Adipocyte (in vitro differentiated cells): ENCODE results near the gene GALNS.

Experiments
- DNase-seq: peaks from one replicate; pipeline ENCODE4 v3.0.0-alpha.2; 2015; ENCODE audit warnings: low read depth
- H3K27me3 ChIP-seq: replicated peaks from 2 replicates; pipeline ENCODE4 v1.7.0; 2013; ENCODE audit warnings: mild to moderate bottlenecking, low read length, moderate library complexity; ENCODE audit not compliant: control insufficient read depth, insufficient read depth
- H3K36me3 ChIP-seq: 2 replicates; pipeline ENCODE4 v1.7.0; 2013; ENCODE audit warnings: low read length, mild to moderate bottlenecking, moderate library complexity; ENCODE audit not compliant: control insufficient read depth, insufficient read depth, severe bottlenecking
- H3K4me1 ChIP-seq: 2 replicates; pipeline ENCODE4 v1.7.0; 2013; ENCODE audit warnings: mild to moderate bottlenecking, low read length, moderate library complexity; ENCODE audit not compliant: control insufficient read depth, insufficient read depth
- H3K4me3 ChIP-seq: 2 replicates; pipeline ENCODE4 v1.7.0; 2013; ENCODE audit warnings: mild to moderate bottlenecking, low read length, moderate library complexity
- H3K9ac ChIP-seq: 2 replicates; pipeline ENCODE4 v1.7.0; 2013; ENCODE audit warnings: mild to moderate bottlenecking, low read length, moderate library complexity
- H3K9me3 ChIP-seq: 2 replicates; pipeline ENCODE4 v1.7.0; 2013; ENCODE audit warnings: mild to moderate bottlenecking, low read length, moderate library complexity; ENCODE audit not compliant: control insufficient read depth

The GALNS gene

GRCh38 chr16:88850531-88851199, 6.1 kb downstream of the GALNS start:
- H3K36me3 ChIP-seq = peaks cover 8% of the 10 kb centered on the region
- H3K9ac ChIP-seq = no peak overlapping the region
- no peak for DNase-seq
- H3K9me3 ChIP-seq = no peaks in the 10 kb centered on the region
- H3K27me3 ChIP-seq = no peaks in the 10 kb centered on the region
- H3K4me1 ChIP-seq = peaks cover 5% of the 10 kb centered on the region
- H3K4me3 ChIP-seq = no peak overlapping the region

DNA sequence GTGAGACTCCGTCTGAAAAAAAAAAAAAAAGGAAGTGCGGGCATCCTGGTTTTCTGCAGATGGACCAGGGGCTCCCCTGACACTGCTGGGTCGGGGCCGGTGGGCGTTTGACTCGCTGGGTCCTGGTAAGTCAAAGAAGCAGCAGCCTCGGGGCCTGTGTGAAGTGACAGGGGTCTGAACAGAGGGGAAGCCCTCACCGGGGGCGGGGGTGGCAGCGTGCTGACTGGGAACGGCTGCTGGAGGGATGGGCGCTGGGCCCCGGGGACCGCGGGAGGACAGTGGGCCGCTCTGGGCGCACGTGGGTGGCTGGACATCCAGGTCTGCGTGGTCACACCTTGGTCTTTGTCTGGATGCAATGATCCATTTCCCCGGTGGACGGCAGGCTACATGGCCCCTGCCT, 8.2 kb downstream of the GALNS start:
- no peaks in the 10 kb centered on the region for H3K27me3 ChIP-seq

GRCh38 chr16:88847654-88848053, 9.1 kb downstream of the GALNS start:
- Histone ChIP-seq H3K27me3 (no peaks in the 10 kb centered on the region), H3K36me3 (peaks cover 8% of the 10 kb centered on the region), H3K4me3 (no peak overlapping the region), H3K9ac (no peak overlapping the region), H3K4me1 (peaks cover 3% of the 10 kb centered on the region), H3K9me3 (no peaks in the 10 kb centered on the region)
- DNase-seq = no peak

More for the DNA sequence above, 8.2 kb downstream of the GALNS start:
- Histone ChIP-seq H3K36me3 (peaks cover 8% of the 10 kb centered on the region), H3K4me3 (no peak overlapping the region), H3K9ac (no peak overlapping the region), H3K4me1 (peaks cover 3% of the 10 kb centered on the region), H3K9me3 (no peaks in the 10 kb centered on the region)
- DNase-seq = no peak

DNA sequence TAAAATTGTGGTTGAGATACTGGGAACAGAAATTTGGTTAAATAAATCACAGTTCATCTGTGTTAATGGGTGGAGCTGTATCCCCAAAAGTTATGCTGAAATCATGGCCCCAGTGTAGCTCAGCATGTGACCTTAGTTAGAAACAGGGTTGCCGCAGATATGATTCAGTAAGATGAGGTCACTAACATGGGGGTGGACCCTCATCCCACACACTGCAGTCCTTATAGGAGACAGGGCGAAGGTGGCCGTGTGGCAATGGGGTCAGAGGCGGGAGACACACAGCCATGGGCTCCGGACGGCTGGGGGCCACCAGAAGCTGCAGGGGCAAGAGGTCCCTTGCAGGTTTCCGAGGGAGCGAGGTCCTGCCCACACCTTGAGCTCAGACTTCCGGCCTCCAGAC, 10.7 kb downstream of the GALNS start:
- Histone ChIP-seq H3K36me3 (peaks cover 8% of the 10 kb centered on the region), H3K27me3 (no peaks in the 10 kb centered on the region), H3K9ac (no peak overlapping the region), H3K4me3 (no peak overlapping the region), H3K9me3 (no peaks in the 10 kb centered on the region), H3K4me1 (peaks cover 3% of the 10 kb centered on the region)
- DNase-seq = no peak

DNA sequence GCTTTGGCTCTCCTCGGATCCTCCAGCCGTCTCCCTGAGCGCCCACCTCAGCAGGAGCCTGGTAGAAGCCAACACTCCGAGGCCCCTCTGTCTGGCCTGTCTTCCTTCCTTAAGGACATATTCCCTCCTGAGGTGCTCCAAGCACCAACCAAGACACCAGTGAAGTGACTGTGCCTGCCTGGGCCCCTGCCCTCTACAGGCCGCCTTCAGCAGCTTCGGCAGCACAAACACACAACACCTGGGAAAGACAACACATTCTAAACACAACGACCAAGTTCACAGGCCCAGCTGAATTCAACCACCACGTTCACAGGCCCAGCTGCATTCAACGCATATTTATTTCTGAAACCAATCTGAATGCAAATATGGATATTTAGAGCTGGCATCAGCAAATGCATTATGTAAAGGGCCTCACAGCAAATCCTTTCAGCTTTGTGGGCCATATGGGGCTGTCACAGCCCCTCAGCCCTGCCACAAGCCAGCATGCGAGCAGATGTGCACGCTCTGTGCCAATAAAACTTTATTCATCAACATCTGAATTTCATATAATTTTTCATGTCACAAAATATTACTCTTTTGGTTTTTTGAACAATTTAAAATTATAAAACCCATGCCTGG, 12.2 kb downstream of the GALNS start:
- H3K9ac ChIP-seq = no peak overlapping the region
- no peaks in the 10 kb centered on the region for H3K9me3 ChIP-seq
- DNase-seq = no peak
- H3K4me3 ChIP-seq = no peak overlapping the region
- H3K27me3 ChIP-seq = no peaks in the 10 kb centered on the region
- H3K36me3 ChIP-seq = peaks cover 17% of the 10 kb centered on the region
- peaks cover 3% of the 10 kb centered on the region for H3K4me1 ChIP-seq

DNA sequence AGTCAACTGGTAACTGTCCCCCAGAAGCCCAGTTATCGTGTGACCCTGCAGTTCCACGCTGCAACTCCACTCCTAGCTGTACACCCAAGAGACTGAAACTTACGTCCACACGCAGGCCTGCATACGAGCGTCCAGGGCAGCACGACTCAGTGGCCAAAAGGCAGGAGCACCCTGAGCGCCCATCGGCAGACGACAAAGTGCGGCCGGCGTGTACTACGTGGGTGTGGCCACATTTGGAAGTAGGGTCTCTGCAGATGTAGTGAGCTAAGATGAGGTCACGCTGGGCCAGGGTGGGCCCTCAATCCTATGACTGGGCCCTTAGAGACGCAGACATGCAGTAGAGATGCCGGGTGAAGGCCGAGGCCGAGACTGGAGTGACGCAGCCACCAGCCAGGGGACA, 13.5 kb downstream of the GALNS start:
- H3K36me3 ChIP-seq = peaks cover 24% of the 10 kb centered on the region
- H3K27me3 ChIP-seq = no peaks in the 10 kb centered on the region
- no peak for DNase-seq
- H3K4me3 ChIP-seq = no peak overlapping the region
- no peaks in the 10 kb centered on the region for H3K9me3 ChIP-seq
- peaks cover 3% of the 10 kb centered on the region for H3K4me1 ChIP-seq
- H3K9ac ChIP-seq = no peak overlapping the region

- H3K36me3 ChIP-seq = peaks cover 24% of the 10 kb centered on the region
- DNase-seq = no peak
- peaks cover 3% of the 10 kb centered on the region for H3K4me1 ChIP-seq
- no peaks in the 10 kb centered on the region for H3K27me3 ChIP-seq
- no peak overlapping the region for H3K9ac ChIP-seq
- no peak overlapping the region for H3K4me3 ChIP-seq
- no peaks in the 10 kb centered on the region for H3K9me3 ChIP-seq
Observed at GRCh38 chr16:88842806-88843205, 13.9 kb downstream of the GALNS start.

DNA sequence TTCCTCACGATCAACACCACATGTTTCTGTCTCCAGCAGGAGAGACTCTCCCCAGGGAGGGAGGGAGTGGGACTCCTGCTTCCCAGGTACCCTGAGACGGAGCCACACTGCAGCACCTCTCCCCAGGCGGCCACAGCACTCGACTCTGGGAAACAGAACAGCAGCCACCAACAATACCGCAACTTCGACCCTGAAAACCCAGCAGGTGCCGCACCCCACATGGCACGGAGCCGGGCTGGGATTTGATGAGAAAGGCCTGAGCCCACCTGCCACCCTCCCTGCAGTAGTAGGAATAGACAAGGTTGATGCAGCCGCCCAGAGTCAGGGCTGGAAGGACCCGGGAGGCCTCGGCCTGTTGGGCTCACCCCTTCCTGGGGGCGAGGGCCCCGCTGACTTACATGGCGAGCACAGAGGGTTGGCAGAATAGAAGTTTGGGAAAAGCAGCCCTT, 14.4 kb downstream of the GALNS start:
- Histone ChIP-seq H3K9me3 (no peaks in the 10 kb centered on the region), H3K36me3 (peaks cover 23% of the 10 kb centered on the region), H3K4me3 (no peak overlapping the region), H3K9ac (no peak overlapping the region), H3K27me3 (no peaks in the 10 kb centered on the region), H3K4me1 (peaks cover 3% of the 10 kb centered on the region)
- no peak for DNase-seq

GRCh38 chr16:88841521-88842307, 15.0 kb downstream of the GALNS start:
- DNase-seq = no peak
- Histone ChIP-seq H3K4me3 (no peak overlapping the region), H3K9me3 (no peaks in the 10 kb centered on the region), H3K36me3 (peaks cover 23% of the 10 kb centered on the region), H3K27me3 (no peaks in the 10 kb centered on the region), H3K9ac (no peak overlapping the region), H3K4me1 (peaks cover 3% of the 10 kb centered on the region)

DNA sequence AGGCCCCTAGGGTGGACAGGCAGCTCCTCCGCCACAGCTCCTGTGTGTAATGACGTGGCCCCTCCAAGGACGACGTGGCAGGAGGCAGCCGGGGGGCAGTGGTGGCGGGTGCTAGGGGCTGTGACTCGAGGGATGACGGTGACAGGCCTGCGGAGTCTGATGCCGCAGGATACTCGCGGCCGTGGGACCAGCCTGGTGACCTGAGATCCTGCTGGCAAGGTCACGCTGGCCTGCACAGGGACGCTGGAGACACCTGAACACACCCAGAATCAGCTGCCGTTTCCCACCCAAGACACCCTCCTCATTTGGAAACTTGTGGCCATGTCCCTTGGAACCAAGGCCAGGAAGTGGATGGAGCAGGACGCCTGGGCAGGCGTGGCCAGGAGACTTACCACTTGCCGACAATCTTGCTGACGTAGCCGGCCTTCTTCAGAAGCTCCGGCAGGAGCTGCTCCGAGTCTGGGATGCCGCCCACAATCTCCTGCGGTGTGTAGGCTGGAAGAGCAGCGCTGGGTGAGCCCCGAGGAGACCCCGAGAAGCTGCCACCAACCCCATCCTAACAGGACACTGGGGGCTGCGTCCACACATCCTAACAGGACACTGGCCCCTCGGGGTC, 16.0 kb downstream of the GALNS start:
- H3K36me3 ChIP-seq = peaks cover 23% of the 10 kb centered on the region
- no peaks in the 10 kb centered on the region for H3K27me3 ChIP-seq
- no peaks in the 10 kb centered on the region for H3K9me3 ChIP-seq
- DNase-seq = no peak
- no peak overlapping the region for H3K4me3 ChIP-seq
- H3K4me1 ChIP-seq = peaks cover 3% of the 10 kb centered on the region
- no peak overlapping the region for H3K9ac ChIP-seq
